WTC11 (cell line): ENCODE results near the gene RAC3. TPM values are rescaled to one million over a fixed set of nuclear protein-coding genes. Genes with fewer than 3 reads are reported as not detected.
A peak's percentile ranks its signal among the peaks of the same experiment; 100 is the strongest.

Source experiments
- ATAC-seq: fragments of 200-7000 bp; cut with Tn5 transposase; 2 replicates; pipeline ENCODE4 v1.10.0; 2021; ENCODE audit warnings: mild to moderate bottlenecking, moderate library complexity
- CTCF ChIA-PET: fragments of 300-600 bp; sonication (Branson Sonifier 250); formaldehyde crosslinking; loops from one replicate; lab custom pipeline; 2021; ENCODE audit warnings: antibody characterized with exemption; lab: Charles Lee
- POLR2A ChIA-PET: fragments of 350-600 bp; sonication (Branson Sonifier 250); formaldehyde crosslinking; loops from one replicate; lab custom pipeline; 2021; ENCODE audit warnings: antibody characterized with exemption; lab: Charles Lee
- DNase-seq: peaks from one replicate; pipeline ENCODE4 v3.0.0; 2021; ENCODE audit warnings: low spot score
- H3K27ac Mint-ChIP-seq: 2 replicates; pipeline ENCODE4 v1.8.0; 2021; ENCODE audit warnings: mixed read lengths
- H3K27me3 Mint-ChIP-seq: 2 replicates; pipeline ENCODE4 v1.8.0; 2021; ENCODE audit warnings: low read depth, mild to moderate bottlenecking, moderate library complexity, mixed read lengths
- H3K36me3 Mint-ChIP-seq: 2 replicates; pipeline ENCODE4 v1.8.0; 2021; ENCODE audit warnings: mixed read lengths
- H3K4me1 Mint-ChIP-seq: 2 replicates; pipeline ENCODE4 v1.8.0; 2022; ENCODE audit warnings: mixed read lengths
- H3K4me3 Mint-ChIP-seq: 2 replicates; pipeline ENCODE4 v1.8.0; 2021; ENCODE audit warnings: mild to moderate bottlenecking, moderate library complexity, mixed read lengths
- H3K9me3 Mint-ChIP-seq: 2 replicates; pipeline ENCODE4 v1.8.0; 2021; ENCODE audit warnings: mixed read lengths
- AFF4 ChIP-seq: sonication (generic); formaldehyde crosslinking; IDR thresholded peaks from 2 replicates; pipeline ENCODE4 v1.8.1; 2023; ENCODE audit warnings: mild to moderate bottlenecking, missing genetic modification reagents, borderline replicate concordance
- ARID4B ChIP-seq: sonication (generic); formaldehyde crosslinking; IDR thresholded peaks from 2 replicates; pipeline ENCODE4 v1.8.0; 2023; ENCODE audit warnings: missing genetic modification reagents, mild to moderate bottlenecking, borderline replicate concordance
- ATF1 ChIP-seq: sonication (generic); formaldehyde crosslinking; IDR thresholded peaks from 2 replicates; pipeline ENCODE4 v1.8.1; 2023; ENCODE audit warnings: mild to moderate bottlenecking, moderate library complexity, missing genetic modification reagents
- CREM ChIP-seq: sonication (generic); formaldehyde crosslinking; IDR thresholded peaks from 2 replicates; pipeline ENCODE4 v1.8.1; 2022; ENCODE audit warnings: mild to moderate bottlenecking, missing genetic modification reagents, moderate library complexity
- JAZF1 ChIP-seq: fragments of 250-450 bp; sonication (Bioruptor Pico); IDR thresholded peaks from 2 replicates; pipeline ENCODE4 v1.9.0; 2021; ENCODE audit warnings: moderate library complexity, mild to moderate bottlenecking, inconsistent platforms
- NR1H2 ChIP-seq: sonication (generic); formaldehyde crosslinking; IDR thresholded peaks from 2 replicates; pipeline ENCODE4 v1.9.0; 2021; ENCODE audit warnings: mild to moderate bottlenecking, moderate library complexity, missing genetic modification reagents
- NR3C1 ChIP-seq: sonication (generic); formaldehyde crosslinking; conservative IDR thresholded peaks from 2 replicates; pipeline ENCODE4 v1.8.1; 2023; ENCODE audit warnings: low read depth, mild to moderate bottlenecking, missing genetic modification reagents
- PREB ChIP-seq: sonication (generic); formaldehyde crosslinking; IDR thresholded peaks from 2 replicates; pipeline ENCODE4 v1.8.1; 2022; ENCODE audit warnings: mild to moderate bottlenecking, missing genetic modification reagents, moderate library complexity, borderline replicate concordance
- SP1 ChIP-seq: sonication (generic); formaldehyde crosslinking; conservative IDR thresholded peaks from 2 replicates; pipeline ENCODE4 v1.8.1; 2022; ENCODE audit warnings: missing genetic modification reagents
- ZBTB21 ChIP-seq: sonication (generic); formaldehyde crosslinking; IDR thresholded peaks from 2 replicates; pipeline ENCODE4 v1.8.1; 2023; ENCODE audit warnings: mild to moderate bottlenecking, missing genetic modification reagents, borderline replicate concordance
- ZNF263 ChIP-seq: sonication (generic); formaldehyde crosslinking; IDR thresholded peaks from 2 replicates; pipeline ENCODE4 v1.8.1; 2022; ENCODE audit warnings: low read depth, mild to moderate bottlenecking, moderate library complexity, missing genetic modification reagents
- total RNA-seq: library from RNA; stranded (reverse); gene quantifications from 3 replicates; pipeline ENCODE4 v1.2.3, GENCODE V29; 2021
- TF ChIP-seq, protein P1 (sequence below): fragments of 250-450 bp; sonication (Bioruptor Pico); IDR thresholded peaks from 2 replicates; pipeline ENCODE4 v1.9.0; 2021; ENCODE audit warnings: moderate library complexity, mild to moderate bottlenecking, inconsistent platforms, borderline replicate concordance
- TF ChIP-seq, protein P2 (sequence below): sonication (generic); formaldehyde crosslinking; IDR thresholded peaks from 2 replicates; pipeline ENCODE4 v1.8.1; 2023; ENCODE audit warnings: mild to moderate bottlenecking, missing genetic modification reagents

Gene RAC3
- total RNA-seq, 1 experiment from 2014 or later, result 163 TPM

- TF ChIP-seq ATF1 (CRISPR knock-in tag) (0 out of 2 replicates have a peak, but pooled peaks have one; percentile 30), ZNF263 (CRISPR knock-in tag) (no peak)
- CTCF ChIA-PET, result interaction anchor here (2.9 to 5.8 kb wide), 2 partner anchors 18 to 25 kb away, joined by 11 to 31 read pairs; partner anchors contain the start of genes DCXR and RAC3
- DNase-seq (no peak), ATAC-seq (no peak)
- peaks cover 4% of the 10 kb centered on the region for H3K4me1 Mint-ChIP-seq
- H3K4me3 Mint-ChIP-seq, result no peak overlapping the region
- no peaks in the 10 kb centered on the region for H3K27me3 Mint-ChIP-seq
- H3K27ac Mint-ChIP-seq, result no peak overlapping the region
- no peaks in the 10 kb centered on the region for H3K9me3 Mint-ChIP-seq
- POLR2A ChIA-PET, result no interaction called here
- H3K36me3 Mint-ChIP-seq, result peaks cover 8% of the 10 kb centered on the region; the same call in 1 of the 2 replicates
Observed at GRCh38 chr17:82055023-82055964, 23.8 kb downstream of the RAC3 start.

GRCh38 chr17:82055965-82056728 is 24.7 kb downstream of the RAC3 start:
- ATAC-seq, result no peak
- H3K36me3 Mint-ChIP-seq, result peaks cover 8% of the 10 kb centered on the region; the same call in 1 of the 2 replicates

GRCh38 chr17:82056729-82057621 is 25.5 kb downstream of the RAC3 start:
- DNase-seq (no peak), ATAC-seq (no peak)
- no peaks in the 10 kb centered on the region for H3K27me3 Mint-ChIP-seq
- peaks cover 8% of the 10 kb centered on the region; the same call in 1 of the 2 replicates for H3K36me3 Mint-ChIP-seq
- H3K4me3 Mint-ChIP-seq, result no peak overlapping the region
- ChIA-PET POLR2A (no interaction called here), CTCF (interaction anchor here (1.0 to 2.9 kb wide), 2 partner anchors 19 to 26 kb away, joined by 3 to 11 read pairs; partner anchors contain the start of gene DCXR)
- no peaks in the 10 kb centered on the region for H3K4me1 Mint-ChIP-seq
- H3K9me3 Mint-ChIP-seq, result no peaks in the 10 kb centered on the region
- no peak overlapping the region for H3K27ac Mint-ChIP-seq
- no peak for TF ChIP-seq AFF4 (CRISPR knock-in tag)
- TF ChIP-seq ARID4B (CRISPR knock-in tag), result no peak
- TF ChIP-seq, protein P1, sequence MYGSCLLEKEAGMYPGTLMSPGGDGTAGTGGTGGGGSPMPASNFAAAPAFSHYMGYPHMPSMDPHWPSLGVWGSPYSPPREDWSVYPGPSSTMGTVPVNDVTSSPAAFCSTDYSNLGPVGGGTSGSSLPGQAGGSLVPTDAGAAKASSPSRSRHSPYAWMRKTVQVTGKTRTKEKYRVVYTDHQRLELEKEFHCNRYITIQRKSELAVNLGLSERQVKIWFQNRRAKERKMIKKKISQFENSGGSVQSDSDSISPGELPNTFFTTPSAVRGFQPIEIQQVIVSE, result no peak
- no peak for TF ChIP-seq ZBTB21 (CRISPR knock-in tag)
- no peak for TF ChIP-seq SP1
- TF ChIP-seq JAZF1 (CRISPR knock-in tag), result no peak
- no peak for TF ChIP-seq NR3C1 (CRISPR knock-in tag)
- TF ChIP-seq NR1H2 (CRISPR knock-in tag), result no peak
- TF ChIP-seq, protein P2, sequence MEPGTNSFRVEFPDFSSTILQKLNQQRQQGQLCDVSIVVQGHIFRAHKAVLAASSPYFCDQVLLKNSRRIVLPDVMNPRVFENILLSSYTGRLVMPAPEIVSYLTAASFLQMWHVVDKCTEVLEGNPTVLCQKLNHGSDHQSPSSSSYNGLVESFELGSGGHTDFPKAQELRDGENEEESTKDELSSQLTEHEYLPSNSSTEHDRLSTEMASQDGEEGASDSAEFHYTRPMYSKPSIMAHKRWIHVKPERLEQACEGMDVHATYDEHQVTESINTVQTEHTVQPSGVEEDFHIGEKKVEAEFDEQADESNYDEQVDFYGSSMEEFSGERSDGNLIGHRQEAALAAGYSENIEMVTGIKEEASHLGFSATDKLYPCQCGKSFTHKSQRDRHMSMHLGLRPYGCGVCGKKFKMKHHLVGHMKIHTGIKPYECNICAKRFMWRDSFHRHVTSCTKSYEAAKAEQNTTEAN (CRISPR knock-in tag), result no peak

More at GRCh38 chr17:82055965-82056728, 24.7 kb downstream of the RAC3 start:
- no peak overlapping the region for H3K27ac Mint-ChIP-seq
- no peak overlapping the region for H3K4me3 Mint-ChIP-seq
- H3K4me1 Mint-ChIP-seq, result no peaks in the 10 kb centered on the region
- H3K27me3 Mint-ChIP-seq, result no peaks in the 10 kb centered on the region
- peak; percentile 29; the same call in 1 of the 2 replicates for TF ChIP-seq PREB (CRISPR knock-in tag)
- TF ChIP-seq CREM (CRISPR knock-in tag), result no peak
- no peak for DNase-seq
- POLR2A ChIA-PET, result no interaction called here
- H3K9me3 Mint-ChIP-seq, result no peaks in the 10 kb centered on the region
- CTCF ChIA-PET, result interaction anchor here (1.0 to 2.9 kb wide), 2 partner anchors 19 to 26 kb away, joined by 3 to 11 read pairs; partner anchors contain the start of gene DCXR
